A673 (cell line): ENCODE results near the gene SEMA4F. TPM values are rescaled to one million over a fixed set of nuclear protein-coding genes. Genes with fewer than 3 reads are reported as not detected.

Experiments
- BruUV-seq: library from RNA; stranded (reverse); fragments of 400-500 nt; replicated peaks from 2 replicates; lab custom pipeline; 2021; lab: Mats Ljungman, UMichigan
- CTCF ChIA-PET: fragments of 300-600 bp; sonication (Branson Sonifier 250); formaldehyde crosslinking; loops from one replicate; lab custom pipeline; 2022; ENCODE audit warnings: antibody characterized with exemption; lab: Charles Lee
- POLR2A ChIA-PET: fragments of 300-600 bp; sonication (Branson Sonifier 250); formaldehyde crosslinking; loops from one replicate; lab custom pipeline; 2022; ENCODE audit warnings: antibody characterized with exemption; ENCODE audit not compliant: low non-redundant PET; lab: Charles Lee
- DNase-seq: peaks from one replicate; pipeline ENCODE4 v3.0.0-alpha.2; 2015; ENCODE audit warnings: low spot score
- H3K27ac ChIP-seq: fragments of 200-600 bp; sonication (generic); 2 replicates; pipeline ENCODE4 v1.5.1; 2016; ENCODE audit warnings: mixed run types, low read depth, mild to moderate bottlenecking, mixed read lengths, antibody characterized with exemption, low read length; ENCODE audit not compliant: poor library complexity, severe bottlenecking
- H3K27me3 ChIP-seq: fragments of 200-600 bp; sonication (generic); replicated peaks from 2 replicates; pipeline ENCODE4 v1.6.1; 2017; ENCODE audit warnings: mixed run types, low read depth, mild to moderate bottlenecking, mixed read lengths, antibody characterized with exemption, low read length; ENCODE audit not compliant: insufficient read depth, poor library complexity
- H3K36me3 ChIP-seq: fragments of 200-600 bp; sonication (generic); 2 replicates; pipeline ENCODE4 v1.6.1; 2016; ENCODE audit warnings: mixed run types, mild to moderate bottlenecking, mixed read lengths, antibody characterized with exemption, low read length; ENCODE audit not compliant: insufficient read depth, poor library complexity, severe bottlenecking
- H3K4me1 ChIP-seq: fragments of 200-600 bp; sonication (generic); 2 replicates; pipeline ENCODE4 v1.6.1; 2017; ENCODE audit warnings: mixed run types, mild to moderate bottlenecking, mixed read lengths, antibody characterized with exemption, low read length; ENCODE audit not compliant: insufficient read depth, poor library complexity, severe bottlenecking
- H3K4me3 ChIP-seq: fragments of 200-600 bp; sonication (generic); 2 replicates; pipeline ENCODE4 v1.5.1; 2016; ENCODE audit warnings: low read depth, mixed run types, mild to moderate bottlenecking, mixed read lengths, low read length; ENCODE audit not compliant: poor library complexity, severe bottlenecking
- H3K9me3 ChIP-seq: fragments of 200-600 bp; sonication (generic); 2 replicates; pipeline ENCODE4 v1.6.1; 2016; ENCODE audit warnings: mixed run types, low read depth, mild to moderate bottlenecking, mixed read lengths, antibody characterized with exemption, low read length; ENCODE audit not compliant: poor library complexity, severe bottlenecking
- CTCF ChIP-seq: fragments of 300-800, 200-600 bp; sonication (generic); conservative IDR thresholded peaks from 2 replicates; pipeline ENCODE4 v1.5.1; 2017; ENCODE audit warnings: low read depth, mild to moderate bottlenecking, antibody characterized with exemption, low read length, moderate library complexity, mixed read lengths
- EZH2 ChIP-seq: fragments of 200-600 bp; sonication (generic); IDR thresholded peaks from 2 replicates; pipeline ENCODE4 v1.6.1; 2017; ENCODE audit warnings: borderline replicate concordance, low read depth, mild to moderate bottlenecking, mixed read lengths, antibody characterized with exemption, low read length; ENCODE audit not compliant: poor library complexity, severe bottlenecking
- intact Hi-C: fragments of 100-400 bp; cut with micrococcal nuclease; formaldehyde crosslinking; loops from one replicate; pipeline ENCODE4 v1.10.0; 2022; ENCODE audit not compliant: unreplicated experiment
- total RNA-seq: library from RNA; stranded (reverse); gene quantifications from 2 replicates; pipeline ENCODE4 v1.2.3, GENCODE V29; 2021

Gene SEMA4F
- total RNA-seq, 1 experiment from 2014 or later: 3.8 TPM

- ChIA-PET POLR2A (no interaction called here), CTCF (no interaction called here)
- Histone ChIP-seq H3K27ac (no peak overlapping the region), H3K4me3 (no peak overlapping the region), H3K36me3 (no peaks in the 10 kb centered on the region), H3K27me3 (no peaks in the 10 kb centered on the region), H3K9me3 (no peaks in the 10 kb centered on the region), H3K4me1 (no peaks in the 10 kb centered on the region)
- no TSS peak for BruUV-seq
- no peak for TF ChIP-seq EZH2
- no peak for TF ChIP-seq CTCF
- DNase-seq: no peak
- intact Hi-C loops: no loop called here
These were observed 21.0 kb downstream of the SEMA4F start for GRCh38 chr2:74675090-74675489.

DNA sequence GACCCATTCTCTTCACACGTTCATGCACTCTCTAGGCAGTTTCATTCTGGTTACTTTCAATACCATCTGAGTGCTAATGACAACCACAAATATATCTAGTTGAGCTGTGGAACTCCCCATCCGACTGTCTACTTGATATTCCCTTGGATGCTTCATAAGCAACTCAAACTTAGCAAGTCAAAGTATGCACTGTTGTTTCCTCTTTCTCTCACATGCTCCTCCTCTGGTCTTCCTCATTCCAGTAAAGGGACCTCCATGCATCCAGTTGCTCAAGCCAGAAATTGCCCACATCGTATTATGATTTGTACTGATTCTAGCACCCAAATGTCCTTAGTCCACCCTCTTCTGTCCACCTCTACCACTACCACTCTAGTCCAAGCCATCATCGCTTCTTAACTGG is 22.3 kb downstream of the SEMA4F start:
- CTCF ChIA-PET: no interaction called here
- no peak overlapping the region for H3K27ac ChIP-seq
- no peak for DNase-seq

GRCh38 chr2:74679615-74680014 is 25.6 kb downstream of the SEMA4F start:
- ChIA-PET POLR2A (no interaction called here), CTCF (no interaction called here)
- Histone ChIP-seq H3K9me3 (no peaks in the 10 kb centered on the region), H3K27me3 (no peaks in the 10 kb centered on the region), H3K4me1 (no peaks in the 10 kb centered on the region), H3K4me3 (no peak overlapping the region), H3K36me3 (no peaks in the 10 kb centered on the region), H3K27ac (no peak overlapping the region)
- BruUV-seq: no TSS peak
- no peak for TF ChIP-seq EZH2
- no peak for TF ChIP-seq CTCF
- no peak for DNase-seq
- intact Hi-C loops: no loop called here

More for the DNA sequence above, 22.3 kb downstream of the SEMA4F start:
- Histone ChIP-seq H3K4me1 (no peaks in the 10 kb centered on the region), H3K9me3 (no peaks in the 10 kb centered on the region), H3K36me3 (no peaks in the 10 kb centered on the region), H3K27me3 (no peaks in the 10 kb centered on the region), H3K4me3 (no peak overlapping the region)
- BruUV-seq: no TSS peak
- POLR2A ChIA-PET: no interaction called here
- intact Hi-C loops: no loop called here
- no peak for TF ChIP-seq CTCF
- TF ChIP-seq EZH2: no peak
